ENCODE data around the gene FBRSL1. TPM values are rescaled to one million over a fixed set of nuclear protein-coding genes. Genes with fewer than 3 reads are reported as not detected.
A peak's percentile ranks its signal among the peaks of the same experiment; 100 is the strongest.

The FBRSL1 gene
- total and polyA plus RNA-seq, 9 of the 15 experiments (the other 6 are each of a cell fraction or from before 2014, with no cell fraction given), result 0.24 to 129 (median 7.3) TPM

DNA sequence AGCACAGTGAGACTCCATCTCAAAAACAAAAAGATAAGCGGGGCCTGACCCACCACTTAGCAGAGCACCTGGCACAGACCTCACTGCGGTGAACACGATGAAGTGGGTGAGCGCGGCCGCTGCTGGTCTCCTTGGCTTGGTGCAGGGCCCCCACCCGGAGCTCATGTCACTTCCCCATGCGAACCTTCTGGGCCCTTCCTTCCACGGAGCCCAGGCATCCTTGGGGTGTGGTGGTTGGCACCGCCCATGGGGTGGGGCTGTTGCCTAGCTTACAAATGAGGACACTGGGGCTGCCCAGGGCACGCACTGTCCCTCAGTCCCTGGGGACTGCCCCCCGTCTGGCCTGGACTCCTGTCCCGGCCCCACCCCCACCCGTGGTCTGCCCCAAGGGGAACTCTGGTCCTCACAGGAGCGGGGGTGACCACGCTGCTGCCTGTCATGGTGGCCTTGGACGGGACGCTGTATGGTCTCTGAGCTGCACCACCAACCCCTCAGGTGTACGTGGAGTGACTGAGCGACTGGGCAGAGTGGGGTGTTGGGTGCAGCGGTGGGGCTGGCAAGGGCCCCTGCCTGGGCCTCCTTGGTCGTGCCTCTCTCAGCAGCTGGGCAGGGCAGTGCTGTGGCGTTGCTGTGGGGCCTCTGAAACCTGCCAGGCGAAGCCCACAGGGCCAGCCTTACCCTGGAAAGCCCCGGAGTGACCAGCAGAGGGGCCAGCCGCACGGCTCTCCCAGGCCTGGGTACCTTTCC, 15.3 kb downstream of the FBRSL1 start (continued):
- TF ChIP-seq SMAD4 (CRISPR knock-in tag; conservative IDR thresholded peaks at IDR 0.05), result no peak

- no peak for TF ChIP-seq EP300 (IDR thresholded peaks at IDR 0.05; ENCODE audit: low read length)
- no peak for TF ChIP-seq ZNF165 (CRISPR knock-in tag; IDR thresholded peaks at IDR 0.05; ENCODE audit: borderline replicate concordance)
- TF ChIP-seq NKRF (IDR thresholded peaks at IDR 0.05; ENCODE audit: borderline replicate concordance), result no peak
- no peak for TF ChIP-seq DEAF1 (CRISPR knock-in tag; IDR thresholded peaks at IDR 0.05)
- no peak for TF ChIP-seq RB1 (IDR thresholded peaks at IDR 0.05; ENCODE audit: low read depth)
- TF ChIP-seq FOXK2 (conservative IDR thresholded peaks at IDR 0.05 in 1 of 2, IDR thresholded peaks at IDR 0.05 in 1 of 2; ENCODE audit: low read depth in 2 of 2), result no peak
- TF ChIP-seq ZNF232 (CRISPR knock-in tag; IDR thresholded peaks at IDR 0.05), result no peak
- no peak for TF ChIP-seq POLR3A (IDR thresholded peaks at IDR 0.05; ENCODE audit: borderline replicate concordance, extremely low read depth, insufficient read depth, insufficient read length)
- no peak for TF ChIP-seq TARDBP (IDR thresholded peaks at IDR 0.05)
- TF ChIP-seq RAD51 (IDR thresholded peaks at IDR 0.05; ENCODE audit: borderline replicate concordance, low read depth), result no peak
- no peak for TF ChIP-seq ZNF717 (CRISPR knock-in tag; IDR thresholded peaks at IDR 0.05)
- no peak for TF ChIP-seq MNT (conservative IDR thresholded peaks at IDR 0.05)
- WGBS (ENCODE audit: insufficient coverage, low coverage, missing lambda C conversion rate), result 88% methylated on average over 8 of the region's 10 CpGs
- Histone ChIP-seq H3K9me3 (replicated peaks; ENCODE audit: control insufficient read depth, insufficient read depth, low read depth, low read length) (no peaks in the 10 kb centered on the region), H3K79me2 (ENCODE audit: control insufficient read depth, insufficient read depth, low read length) (peaks cover 68% of the 10 kb centered on the region), H3K9ac (ENCODE audit: insufficient read depth in 1 of 2, low read depth in 2 of 2, low read length in 2 of 2) (peak overlapping the region in 1 of 2 experiments; percentile 70; a peak in 2 of 4 replicates), H3K9me1 (ENCODE audit: control insufficient read depth, insufficient read depth, low read length) (peaks cover 34% of the 10 kb centered on the region), H3K27ac (ENCODE audit: extremely low read depth, low read depth, low read length) (no peak overlapping the region), H3K27me3 (ENCODE audit: control insufficient read depth in 2 of 2, insufficient read depth in 2 of 2, low read length in 2 of 2) (no peaks in the 10 kb centered on the region), H2AFZ (ENCODE audit: low read depth, low read length) (no peak overlapping the region), H4K20me1 (replicated peaks; ENCODE audit: control insufficient read depth, insufficient read depth, low read length) (peaks cover 64% of the 10 kb centered on the region), H3K4me1 (replicated peaks in 1 of 2; ENCODE audit: control insufficient read depth in 2 of 2, insufficient read depth in 2 of 2, low read length in 2 of 2) (peaks cover 18 to 90% of the 10 kb centered on the region in 2 experiments; a peak in 4 of 5 replicates), H3K36me3 (ENCODE audit: control insufficient read depth, insufficient read depth, low read length) (peaks cover 24% of the 10 kb centered on the region; the same call in 1 of the 3 replicates), H3K4me2 (ENCODE audit: insufficient read depth, low read length) (no peak overlapping the region), H3K4me3 (no peak overlapping the region)
- CTCF ChIA-PET (ENCODE audit: low intra/inter-chr PET ratio), result no interaction called here
- no peak for FAIRE-seq
- no peak for DNase-seq (ENCODE audit: extremely low read depth in 1 of 4, low spot score in 3 of 4)
- intact Hi-C loops (cut with micrococcal nuclease), result no loop called here
- BruUV-seq (replicated peaks), result no TSS peak
- POLR2A ChIA-PET, result interaction anchor here (2.0 to 3.4 kb wide), 2 partner anchors 11 to 14 kb away, joined by 7 to 10 read pairs; no protein-coding TSS in a partner anchor
- ATAC-seq, result no peak
- in situ Hi-C loops (cut with MboI), result no loop called here
These were observed 15.9 kb downstream of the FBRSL1 start for GRCh38 chr12:132505852-132506219.
